ENCODE data around the gene PRELID1.

The PRELID1 gene

GRCh38 chr5:177354256-177354655 is 50.7 kb downstream of the PRELID1 start:
- ATAC-seq (replicated peaks): no peak
- H3K27ac Mint-ChIP-seq: no peak overlapping the region
- H3K4me3 Mint-ChIP-seq: no peak overlapping the region

GRCh38 chr5:177354711-177355110 is 51.1 kb downstream of the PRELID1 start:
- no peak for ATAC-seq (replicated peaks)
- H3K4me3 Mint-ChIP-seq: no peak overlapping the region
- peaks cover 60 to 62% of the 10 kb centered on the region in 2 donors for H3K4me1 Mint-ChIP-seq (ENCODE audit: low read depth in 2 of 2)
- peak overlapping the region in 1 of 2 donors; percentile 12 for H3K27ac Mint-ChIP-seq
- peaks cover 52% of the 10 kb centered on the region for H3K36me3 Mint-ChIP-seq (ENCODE audit: insufficient read depth)
- H3K27me3 Mint-ChIP-seq: no peaks in the 10 kb centered on the region
- no peak for DNase-seq
- no peaks in the 10 kb centered on the region for H3K9me3 Mint-ChIP-seq

More at GRCh38 chr5:177354256-177354655, 50.7 kb downstream of the PRELID1 start:
- Mint-ChIP-seq H3K27me3 (no peaks in the 10 kb centered on the region), H3K4me1 (ENCODE audit: low read depth in 2 of 2) (peaks cover 61 to 62% of the 10 kb centered on the region in 2 donors), H3K36me3 (ENCODE audit: insufficient read depth) (peaks cover 50% of the 10 kb centered on the region), H3K9me3 (no peaks in the 10 kb centered on the region)
- no peak for DNase-seq

GRCh38 chr5:177355162-177355867 is 51.7 kb downstream of the PRELID1 start:
- H3K27ac Mint-ChIP-seq: peak overlapping the region in 1 of 2 donors; percentile 38
- peaks cover 60 to 65% of the 10 kb centered on the region in 2 donors for H3K4me1 Mint-ChIP-seq (ENCODE audit: low read depth in 2 of 2)
- H3K4me3 Mint-ChIP-seq: no peak overlapping the region

GRCh38 chr5:177355868-177356168 is 52.2 kb downstream of the PRELID1 start:
- Mint-ChIP-seq H3K27me3 (no peaks in the 10 kb centered on the region), H3K9me3 (no peaks in the 10 kb centered on the region), H3K36me3 (ENCODE audit: insufficient read depth) (peaks cover 46% of the 10 kb centered on the region), H3K4me3 (peak overlapping the region in 1 of 2 donors; percentile 96), H3K27ac (peak overlapping the region; percentile 35 to 38), H3K4me1 (ENCODE audit: low read depth in 2 of 2) (peaks cover 58 to 62% of the 10 kb centered on the region in 2 donors)
- DNase-seq: no peak
- ATAC-seq (replicated peaks): no peak

More at GRCh38 chr5:177355162-177355867, 51.7 kb downstream of the PRELID1 start:
- no peak for ATAC-seq (replicated peaks)
- Mint-ChIP-seq H3K27me3 (no peaks in the 10 kb centered on the region), H3K9me3 (no peaks in the 10 kb centered on the region), H3K36me3 (ENCODE audit: insufficient read depth) (peaks cover 47% of the 10 kb centered on the region)
- no peak for DNase-seq

Data from effector memory CD8-positive, alpha-beta T cell (primary cell).